GM10266 (cell line): Measurements from ENCODE around the gene SYT5.

Experiments
- DNase-seq: peaks from one replicate; pipeline ENCODE4 v3.0.0; 2012; ENCODE audit errors: extremely low spot score
- TF ChIP-seq, protein P1 (sequence below): IDR thresholded peaks from 2 replicates; pipeline ENCODE4 v1.5.1; 2012; ENCODE audit warnings: mild to moderate bottlenecking, low read depth; ENCODE audit not compliant: control insufficient read depth, insufficient read depth; ENCODE audit errors: missing control alignments

SYT5 gene

GRCh38 chr19:55136399-55137102 lies 43.5 kb downstream of the SYT5 start:
- no peak for DNase-seq

DNA sequence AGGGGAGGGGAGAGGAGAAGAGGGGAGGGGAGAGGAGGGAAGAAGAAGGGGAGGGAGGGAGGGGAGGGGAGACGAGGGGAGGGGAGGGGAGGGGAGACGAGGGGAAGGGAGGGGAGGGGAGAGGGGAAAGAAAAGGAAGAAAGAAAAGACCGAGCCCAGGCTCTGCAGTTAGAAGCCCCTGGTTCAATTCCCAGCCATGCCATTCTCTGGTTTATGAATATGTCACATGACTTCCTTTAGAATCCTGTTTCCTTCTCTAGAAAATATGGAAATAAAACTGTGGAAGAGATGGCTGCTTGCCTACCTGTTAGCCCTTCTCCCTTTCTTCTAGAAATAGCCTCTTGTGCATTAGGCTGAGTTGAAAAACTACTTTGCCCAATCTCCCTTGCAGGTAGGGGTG lies 45.4 kb downstream of the SYT5 start:
- no peak for DNase-seq
- TF ChIP-seq, protein P1, sequence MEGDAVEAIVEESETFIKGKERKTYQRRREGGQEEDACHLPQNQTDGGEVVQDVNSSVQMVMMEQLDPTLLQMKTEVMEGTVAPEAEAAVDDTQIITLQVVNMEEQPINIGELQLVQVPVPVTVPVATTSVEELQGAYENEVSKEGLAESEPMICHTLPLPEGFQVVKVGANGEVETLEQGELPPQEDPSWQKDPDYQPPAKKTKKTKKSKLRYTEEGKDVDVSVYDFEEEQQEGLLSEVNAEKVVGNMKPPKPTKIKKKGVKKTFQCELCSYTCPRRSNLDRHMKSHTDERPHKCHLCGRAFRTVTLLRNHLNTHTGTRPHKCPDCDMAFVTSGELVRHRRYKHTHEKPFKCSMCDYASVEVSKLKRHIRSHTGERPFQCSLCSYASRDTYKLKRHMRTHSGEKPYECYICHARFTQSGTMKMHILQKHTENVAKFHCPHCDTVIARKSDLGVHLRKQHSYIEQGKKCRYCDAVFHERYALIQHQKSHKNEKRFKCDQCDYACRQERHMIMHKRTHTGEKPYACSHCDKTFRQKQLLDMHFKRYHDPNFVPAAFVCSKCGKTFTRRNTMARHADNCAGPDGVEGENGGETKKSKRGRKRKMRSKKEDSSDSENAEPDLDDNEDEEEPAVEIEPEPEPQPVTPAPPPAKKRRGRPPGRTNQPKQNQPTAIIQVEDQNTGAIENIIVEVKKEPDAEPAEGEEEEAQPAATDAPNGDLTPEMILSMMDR: no peak

More at GRCh38 chr19:55136399-55137102, 43.5 kb downstream of the SYT5 start:
- TF ChIP-seq, protein P1: no peak

GRCh38 chr19:55133639-55134444 lies 46.2 kb downstream of the SYT5 start:
- DNase-seq: no peak
- TF ChIP-seq, protein P1: no peak

- no peak for DNase-seq
- TF ChIP-seq, protein P1: peak; percentile 37
Observed at GRCh38 chr19:55132453-55133129, 47.5 kb downstream of the SYT5 start.

DNA sequence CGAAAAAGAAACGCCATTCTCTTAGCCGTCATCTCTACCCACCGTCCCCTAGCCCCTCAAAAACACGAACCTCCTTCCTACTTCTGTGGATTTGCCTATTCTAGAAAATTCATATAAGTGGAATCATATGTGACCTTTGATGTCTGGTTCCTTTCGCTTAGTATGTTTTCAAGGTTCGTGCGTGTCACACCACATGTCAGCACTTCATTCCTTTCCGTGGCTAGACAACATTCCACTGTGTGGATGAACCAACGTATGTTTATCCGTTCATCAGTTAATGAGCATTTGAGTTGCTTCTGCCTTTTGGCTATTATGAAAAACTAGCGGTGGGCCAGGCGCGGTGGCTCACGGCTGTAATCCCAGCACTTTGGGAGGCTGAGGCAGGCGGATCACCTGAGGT lies 48.7 kb downstream of the SYT5 start:
- DNase-seq: no peak
- TF ChIP-seq, protein P1: no peak
